SU-DHL-6 (cell line): ENCODE results near the gene FBXL3.

ENCODE experiments used
- H2AFZ ChIP-seq: fragments of 200-600 bp; sonication (generic); 2 replicates; pipeline ENCODE4 v1.6.1; 2014; ENCODE audit warnings: low read depth, mild to moderate bottlenecking, moderate library complexity, mixed read lengths, antibody characterized with exemption, low read length; ENCODE audit not compliant: severe bottlenecking
- H3F3A ChIP-seq: fragments of 200-600 bp; shearing (Covaris generic); 2 replicates; pipeline ENCODE4 v1.6.0; 2016; ENCODE audit warnings: antibody characterized with exemption, mild to moderate bottlenecking; ENCODE audit not compliant: insufficient read depth
- H3K27ac ChIP-seq: fragments of 200-600 bp; sonication (generic); 2 replicates; pipeline ENCODE4 v1.5.1; 2016; ENCODE audit warnings: low read depth, mild to moderate bottlenecking, low read length, moderate library complexity, mixed read lengths
- H3K27me3 ChIP-seq: fragments of 200-600 bp; sonication (generic), shearing (Covaris generic); 2 replicates; pipeline ENCODE4 v1.6.0; 2014; ENCODE audit warnings: mild to moderate bottlenecking, low read length
- H3K36me3 ChIP-seq: fragments of 200-600 bp; sonication (generic); 2 replicates; pipeline ENCODE4 v1.6.1; 2014; ENCODE audit warnings: mild to moderate bottlenecking, low read length, mixed read lengths
- H3K4me2 ChIP-seq: fragments of 300-600, 200-600 bp; shearing (Covaris generic), sonication (generic); 2 replicates; pipeline ENCODE4 v1.6.0; 2014; ENCODE audit warnings: low read length, low read depth, mild to moderate bottlenecking; ENCODE audit not compliant: poor library complexity, severe bottlenecking
- H3K4me3 ChIP-seq: fragments of 200-600 bp; sonication (generic); 2 replicates; pipeline ENCODE4 v1.5.1; 2014; ENCODE audit warnings: antibody characterized with exemption, low read length, mild to moderate bottlenecking, mixed read lengths; ENCODE audit not compliant: insufficient read depth, poor library complexity, severe bottlenecking
- H3K79me2 ChIP-seq: fragments of 200-600 bp; sonication (generic); 2 replicates; pipeline ENCODE4 v1.6.1; 2014; ENCODE audit warnings: mild to moderate bottlenecking, low read length, moderate library complexity; ENCODE audit not compliant: insufficient read depth
- H3K9ac ChIP-seq: fragments of 200-600 bp; sonication (generic); 2 replicates; pipeline ENCODE4 v1.7.0; 2014; ENCODE audit warnings: mild to moderate bottlenecking, low read length
- H3K9me2 ChIP-seq: fragments of 200-600 bp; sonication (generic); replicated peaks from 2 replicates; pipeline ENCODE4 v1.6.1; 2014; ENCODE audit warnings: low read length; ENCODE audit not compliant: insufficient read depth
- H3K9me3 ChIP-seq: fragments of 200-600 bp; sonication (generic); 2 replicates; pipeline ENCODE4 v1.6.1; 2014; ENCODE audit warnings: low read length, mixed read lengths; ENCODE audit not compliant: insufficient read depth
- H4K20me1 ChIP-seq: fragments of 200-600 bp; sonication (generic); 2 replicates; pipeline ENCODE4 v1.6.1; 2014; ENCODE audit warnings: low read depth, mild to moderate bottlenecking, antibody characterized with exemption, low read length, moderate library complexity, mixed read lengths
- EZH2phosphoT487 ChIP-seq: fragments of 200-600 bp; sonication (generic), shearing (Covaris generic); conservative IDR thresholded peaks from 2 replicates; pipeline ENCODE4 v1.6.1; 2018; ENCODE audit warnings: mild to moderate bottlenecking, antibody characterized with exemption, low read length, moderate library complexity, mixed read lengths
- TF ChIP-seq, protein P1 (sequence below): fragments of 200-600 bp; sonication (generic); IDR thresholded peaks from one replicate; pipeline ENCODE4 v1.5.1; 2017; ENCODE audit warnings: antibody characterized with exemption, mild to moderate bottlenecking, low read length, moderate library complexity; ENCODE audit not compliant: insufficient read depth, poor library complexity, severe bottlenecking

The FBXL3 gene

GRCh38 chr13:77055158-77055557, 28.2 kb upstream of the FBXL3 start:
- no peaks in the 10 kb centered on the region for H3K27me3 ChIP-seq
- no peaks in the 10 kb centered on the region for H3K9me3 ChIP-seq
- no peak overlapping the region for H3K27ac ChIP-seq
- no peak overlapping the region for H3K9ac ChIP-seq
- H3K79me2 ChIP-seq: no peaks in the 10 kb centered on the region
- H3F3A ChIP-seq: no peaks in the 10 kb centered on the region; the same call in 1 of the 2 replicates
- no peak overlapping the region for H2AFZ ChIP-seq
- H3K4me3 ChIP-seq: no peak overlapping the region
- TF ChIP-seq, protein P1, sequence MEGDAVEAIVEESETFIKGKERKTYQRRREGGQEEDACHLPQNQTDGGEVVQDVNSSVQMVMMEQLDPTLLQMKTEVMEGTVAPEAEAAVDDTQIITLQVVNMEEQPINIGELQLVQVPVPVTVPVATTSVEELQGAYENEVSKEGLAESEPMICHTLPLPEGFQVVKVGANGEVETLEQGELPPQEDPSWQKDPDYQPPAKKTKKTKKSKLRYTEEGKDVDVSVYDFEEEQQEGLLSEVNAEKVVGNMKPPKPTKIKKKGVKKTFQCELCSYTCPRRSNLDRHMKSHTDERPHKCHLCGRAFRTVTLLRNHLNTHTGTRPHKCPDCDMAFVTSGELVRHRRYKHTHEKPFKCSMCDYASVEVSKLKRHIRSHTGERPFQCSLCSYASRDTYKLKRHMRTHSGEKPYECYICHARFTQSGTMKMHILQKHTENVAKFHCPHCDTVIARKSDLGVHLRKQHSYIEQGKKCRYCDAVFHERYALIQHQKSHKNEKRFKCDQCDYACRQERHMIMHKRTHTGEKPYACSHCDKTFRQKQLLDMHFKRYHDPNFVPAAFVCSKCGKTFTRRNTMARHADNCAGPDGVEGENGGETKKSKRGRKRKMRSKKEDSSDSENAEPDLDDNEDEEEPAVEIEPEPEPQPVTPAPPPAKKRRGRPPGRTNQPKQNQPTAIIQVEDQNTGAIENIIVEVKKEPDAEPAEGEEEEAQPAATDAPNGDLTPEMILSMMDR: no peak
- TF ChIP-seq EZH2phosphoT487: no peak
- no peaks in the 10 kb centered on the region for H4K20me1 ChIP-seq
- no peak overlapping the region for H3K4me2 ChIP-seq
- H3K36me3 ChIP-seq: peaks cover 54% of the 10 kb centered on the region
- no peaks in the 10 kb centered on the region for H3K9me2 ChIP-seq

GRCh38 chr13:77053192-77053591, 26.2 kb upstream of the FBXL3 start:
- no peak overlapping the region for H2AFZ ChIP-seq
- H3K9me3 ChIP-seq: no peaks in the 10 kb centered on the region
- no peaks in the 10 kb centered on the region; the same call in 1 of the 2 replicates for H3F3A ChIP-seq
- peaks cover 49% of the 10 kb centered on the region for H3K36me3 ChIP-seq
- H3K9me2 ChIP-seq: no peaks in the 10 kb centered on the region
- H4K20me1 ChIP-seq: no peaks in the 10 kb centered on the region
- H3K27me3 ChIP-seq: no peaks in the 10 kb centered on the region
- no peak overlapping the region for H3K4me2 ChIP-seq
- no peak overlapping the region for H3K9ac ChIP-seq
- no peaks in the 10 kb centered on the region for H3K79me2 ChIP-seq
- H3K27ac ChIP-seq: no peak overlapping the region
- TF ChIP-seq EZH2phosphoT487: no peak
- no peak overlapping the region for H3K4me3 ChIP-seq

DNA sequence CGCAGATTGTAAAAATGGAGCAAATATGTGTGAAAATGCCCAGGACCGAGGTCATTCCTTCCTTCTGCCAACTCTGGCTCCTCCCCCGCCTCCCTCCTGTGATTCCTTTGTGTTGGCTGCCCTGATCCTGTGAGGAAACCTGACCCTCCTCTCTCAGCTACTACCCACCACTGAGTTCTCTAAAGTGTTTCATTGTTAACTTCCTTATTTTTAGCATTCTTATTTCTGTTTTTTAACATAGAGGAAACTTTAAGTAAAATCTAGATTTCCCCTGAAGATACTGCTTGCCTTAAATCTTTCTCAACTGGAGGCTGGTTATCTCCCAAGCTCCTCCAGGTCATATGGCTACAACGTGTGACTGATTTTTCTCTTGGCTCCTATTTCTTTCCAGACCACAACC, 21.7 kb upstream of the FBXL3 start:
- no peak for TF ChIP-seq EZH2phosphoT487
- TF ChIP-seq, protein P1: no peak
- H3K9me2 ChIP-seq: no peaks in the 10 kb centered on the region
- no peak overlapping the region for H3K9ac ChIP-seq
- no peak overlapping the region for H3K27ac ChIP-seq
- no peaks in the 10 kb centered on the region for H3K79me2 ChIP-seq
- no peaks in the 10 kb centered on the region for H3K9me3 ChIP-seq
- peaks cover 4% of the 10 kb centered on the region; the same call in 1 of the 2 replicates for H3F3A ChIP-seq
- H3K4me2 ChIP-seq: no peak overlapping the region
- H4K20me1 ChIP-seq: no peaks in the 10 kb centered on the region
- H3K27me3 ChIP-seq: no peaks in the 10 kb centered on the region
- peaks cover 40% of the 10 kb centered on the region for H3K36me3 ChIP-seq
- H2AFZ ChIP-seq: no peak overlapping the region
- no peak overlapping the region for H3K4me3 ChIP-seq

DNA sequence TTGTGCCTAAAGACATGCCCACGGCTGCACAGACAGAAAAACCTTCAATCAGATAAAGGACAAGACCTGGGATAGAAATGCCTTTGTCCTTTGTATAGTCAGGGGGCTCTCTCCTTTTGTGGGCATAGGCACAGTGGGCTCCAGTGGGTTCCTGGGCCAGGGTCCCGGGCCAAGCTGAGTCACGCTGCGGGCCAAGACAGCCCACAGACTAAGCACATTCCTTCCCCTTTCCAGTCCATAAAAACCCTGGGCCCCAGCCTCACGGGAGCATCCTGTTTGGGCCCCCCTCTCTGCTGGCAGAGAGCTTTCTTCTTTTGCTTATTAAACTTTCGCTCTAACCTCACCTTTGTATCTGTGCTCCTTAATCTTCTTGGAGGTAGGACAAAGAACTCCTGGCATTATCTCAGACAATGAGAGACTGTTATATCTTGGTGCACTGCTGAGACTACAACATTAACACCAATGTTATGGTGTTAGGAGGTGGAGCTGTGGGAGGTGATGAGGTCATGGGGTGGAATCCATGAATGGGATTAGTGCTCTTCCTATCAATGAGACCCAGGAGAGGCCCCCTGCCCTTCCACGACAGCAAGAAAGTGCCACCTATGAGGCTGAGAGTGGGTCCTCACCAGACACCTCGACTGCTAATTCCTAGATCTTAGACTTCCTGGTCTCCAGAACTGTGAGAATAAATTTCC, 20.8 kb upstream of the FBXL3 start:
- TF ChIP-seq, protein P1: no peak
- no peak for TF ChIP-seq EZH2phosphoT487
- H3K4me3 ChIP-seq: no peak overlapping the region
- H3K27me3 ChIP-seq: no peaks in the 10 kb centered on the region
- H3K36me3 ChIP-seq: peaks cover 38% of the 10 kb centered on the region
- no peaks in the 10 kb centered on the region for H3K9me3 ChIP-seq
- no peaks in the 10 kb centered on the region for H3K79me2 ChIP-seq
- H3K9me2 ChIP-seq: no peaks in the 10 kb centered on the region
- no peaks in the 10 kb centered on the region for H4K20me1 ChIP-seq
- peaks cover 8% of the 10 kb centered on the region; the same call in 1 of the 2 replicates for H3F3A ChIP-seq
- no peak overlapping the region for H3K9ac ChIP-seq
- H3K27ac ChIP-seq: no peak overlapping the region
- no peak overlapping the region for H3K4me2 ChIP-seq
- no peak overlapping the region for H2AFZ ChIP-seq
